Cardiac muscle cell (in vitro differentiated cells and primary cell): ENCODE measurements around the gene HS3ST3A1. TPM values are rescaled to one million over a fixed set of nuclear protein-coding genes. Genes with fewer than 3 reads are reported as not detected.

ENCODE experiments used
- DNase-seq, 2 donors: peaks; one replicate each; pipeline versions ENCODE4 v3.0.0 to v3.0.0-alpha.2; 2010 to 2017; ENCODE audit warnings: low read depth in 1 of 2, low spot score in 1 of 2
- H3K27ac ChIP-seq: fragments of 200-600 bp; sonication (generic); 2 replicates; pipeline ENCODE4 v1.5.1; 2016
- H3K27me3 ChIP-seq: fragments of 200-600 bp; sonication (generic); 2 replicates; pipeline ENCODE4 v1.6.0; 2016; ENCODE audit warnings: control low read depth
- H3K36me3 ChIP-seq: fragments of 200-600 bp; sonication (generic); 2 replicates; pipeline ENCODE4 v1.5.1; 2016; ENCODE audit warnings: control low read depth
- H3K4me1 ChIP-seq: fragments of 200-600 bp; sonication (generic); 2 replicates; pipeline ENCODE4 v1.8.1; 2017; ENCODE audit warnings: low read depth, mild to moderate bottlenecking, mixed run types
- H3K4me3 ChIP-seq: fragments of 200-600 bp; sonication (generic); 2 replicates; pipeline ENCODE4 v1.5.1; 2016; ENCODE audit warnings: mild to moderate bottlenecking
- H3K9me3 ChIP-seq: fragments of 200-600 bp; sonication (generic); 2 replicates; pipeline ENCODE4 v1.5.1; 2017; ENCODE audit warnings: low read depth, mild to moderate bottlenecking, control low read depth
- polyA plus RNA-seq: library from polyadenylated mRNA; unstranded; fragments of >200 nt; fragmentation: Nextera tagmentation; extraction: Ambion mirVana; gene quantifications from 2 replicates; pipeline ENCODE4 v1.2.1, GENCODE V29; 2016
- total RNA-seq: library from RNA; depleted of rRNA; stranded (reverse); fragments of >200 nt; gene quantifications from 2 replicates; pipeline ENCODE4 v1.2.3, GENCODE V29; 2016
- TF ChIP-seq, protein P1 (sequence below): IDR thresholded peaks from 2 replicates; pipeline ENCODE4 v1.5.1; 2012; ENCODE audit warnings: low read depth, mild to moderate bottlenecking, low read length

Gene HS3ST3A1
- total and polyA plus RNA-seq, 2 experiments from 2014 or later, result 8.2 to 20.6 TPM

DNA sequence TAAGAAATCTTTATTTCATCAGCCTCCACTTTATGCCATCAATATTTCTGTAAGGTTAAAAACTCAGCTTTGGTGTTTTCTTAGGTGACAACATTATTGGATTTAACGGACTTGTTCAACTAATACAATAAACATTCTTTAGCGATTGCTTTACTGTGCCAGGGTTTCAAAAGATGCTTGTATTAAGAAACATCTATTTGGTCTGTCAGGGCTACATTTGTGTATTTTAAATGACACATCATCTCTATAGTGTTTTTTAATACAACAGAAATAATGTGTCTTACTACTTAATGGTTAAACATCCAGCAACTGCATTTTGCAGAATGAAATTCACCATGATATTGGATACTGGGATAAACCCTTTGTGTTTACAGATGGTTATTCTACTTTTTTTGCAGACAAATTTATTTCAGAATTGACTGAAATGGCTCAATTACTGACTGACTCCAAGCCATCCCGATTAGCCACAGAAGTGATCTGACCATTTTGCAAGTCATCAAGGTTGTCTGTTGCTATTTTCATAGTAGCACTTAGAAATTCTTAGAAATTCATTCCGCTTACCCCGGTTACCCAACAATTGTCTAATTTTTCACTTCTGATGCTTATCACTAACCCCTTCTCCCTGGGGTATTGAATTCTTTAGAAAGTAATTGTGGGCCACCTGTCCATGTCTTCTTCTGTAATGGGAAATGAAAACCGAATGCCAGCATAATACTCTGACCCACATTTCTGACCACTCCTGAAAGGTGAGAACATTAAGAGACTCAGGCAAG lies 63.7 kb downstream of the HS3ST3A1 start:
- H3K36me3 ChIP-seq, result no peaks in the 10 kb centered on the region
- no peak for DNase-seq
- H3K27ac ChIP-seq, result no peak overlapping the region
- H3K9me3 ChIP-seq, result no peaks in the 10 kb centered on the region
- TF ChIP-seq, protein P1, sequence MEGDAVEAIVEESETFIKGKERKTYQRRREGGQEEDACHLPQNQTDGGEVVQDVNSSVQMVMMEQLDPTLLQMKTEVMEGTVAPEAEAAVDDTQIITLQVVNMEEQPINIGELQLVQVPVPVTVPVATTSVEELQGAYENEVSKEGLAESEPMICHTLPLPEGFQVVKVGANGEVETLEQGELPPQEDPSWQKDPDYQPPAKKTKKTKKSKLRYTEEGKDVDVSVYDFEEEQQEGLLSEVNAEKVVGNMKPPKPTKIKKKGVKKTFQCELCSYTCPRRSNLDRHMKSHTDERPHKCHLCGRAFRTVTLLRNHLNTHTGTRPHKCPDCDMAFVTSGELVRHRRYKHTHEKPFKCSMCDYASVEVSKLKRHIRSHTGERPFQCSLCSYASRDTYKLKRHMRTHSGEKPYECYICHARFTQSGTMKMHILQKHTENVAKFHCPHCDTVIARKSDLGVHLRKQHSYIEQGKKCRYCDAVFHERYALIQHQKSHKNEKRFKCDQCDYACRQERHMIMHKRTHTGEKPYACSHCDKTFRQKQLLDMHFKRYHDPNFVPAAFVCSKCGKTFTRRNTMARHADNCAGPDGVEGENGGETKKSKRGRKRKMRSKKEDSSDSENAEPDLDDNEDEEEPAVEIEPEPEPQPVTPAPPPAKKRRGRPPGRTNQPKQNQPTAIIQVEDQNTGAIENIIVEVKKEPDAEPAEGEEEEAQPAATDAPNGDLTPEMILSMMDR, result no peak
- no peaks in the 10 kb centered on the region for H3K27me3 ChIP-seq
- H3K4me1 ChIP-seq, result peaks cover 11% of the 10 kb centered on the region
- H3K4me3 ChIP-seq, result no peak overlapping the region

DNA sequence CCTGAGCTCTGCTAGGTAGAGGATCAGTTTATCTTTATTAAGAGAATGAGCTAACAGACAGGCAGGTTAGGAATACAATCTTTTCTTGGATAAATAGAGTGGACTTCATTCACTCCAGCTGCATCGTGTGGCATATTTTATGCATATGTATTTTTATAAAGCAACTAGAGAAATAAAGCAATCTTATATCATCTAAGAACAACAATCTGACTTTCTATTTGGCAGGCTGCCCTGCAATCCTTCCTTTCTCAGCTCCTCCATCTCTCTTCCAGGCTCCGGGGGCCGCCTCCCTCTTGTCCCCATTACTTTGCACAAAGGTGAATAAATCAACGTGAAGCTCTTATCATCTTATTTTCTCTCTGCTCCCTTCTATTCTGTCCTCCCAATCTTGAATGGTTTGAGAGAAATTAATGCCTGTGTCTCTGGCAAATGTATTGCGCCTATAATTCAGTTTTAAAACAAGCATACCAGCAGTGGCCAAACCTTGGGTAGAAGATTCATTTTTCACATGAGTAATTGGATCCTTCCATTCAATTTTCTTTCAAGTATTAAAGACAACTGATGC lies 64.5 kb downstream of the HS3ST3A1 start:
- Histone ChIP-seq H3K27ac (no peak overlapping the region), H3K27me3 (no peaks in the 10 kb centered on the region), H3K4me1 (peaks cover 11% of the 10 kb centered on the region), H3K4me3 (no peak overlapping the region), H3K9me3 (no peaks in the 10 kb centered on the region), H3K36me3 (no peaks in the 10 kb centered on the region)
- DNase-seq, result no peak
- TF ChIP-seq, protein P1, result no peak

DNA sequence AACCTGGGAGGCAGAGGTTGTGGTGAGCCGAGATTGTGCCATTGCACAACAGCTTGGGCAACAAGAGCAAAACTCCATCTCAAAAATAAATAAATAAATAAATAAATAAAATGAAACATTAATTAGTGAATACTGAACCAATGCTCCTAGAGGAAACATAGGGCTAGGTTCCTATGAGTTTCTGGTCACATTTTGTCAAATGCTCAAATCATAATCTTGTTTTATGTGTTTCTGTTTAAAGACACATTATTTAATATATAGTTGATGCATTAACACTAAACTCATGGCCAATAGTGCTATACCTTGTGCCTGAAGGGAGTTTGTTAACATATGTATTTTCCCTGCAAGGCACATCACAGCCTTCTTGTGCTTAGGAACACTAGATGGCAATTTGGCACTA lies 66.8 kb downstream of the HS3ST3A1 start:
- H3K4me1 ChIP-seq, result no peaks in the 10 kb centered on the region
- H3K4me3 ChIP-seq, result no peak overlapping the region
- DNase-seq, result no peak
- H3K27me3 ChIP-seq, result no peaks in the 10 kb centered on the region
- H3K9me3 ChIP-seq, result no peaks in the 10 kb centered on the region
- TF ChIP-seq, protein P1, result no peak
- no peaks in the 10 kb centered on the region for H3K36me3 ChIP-seq
- H3K27ac ChIP-seq, result no peak overlapping the region

DNA sequence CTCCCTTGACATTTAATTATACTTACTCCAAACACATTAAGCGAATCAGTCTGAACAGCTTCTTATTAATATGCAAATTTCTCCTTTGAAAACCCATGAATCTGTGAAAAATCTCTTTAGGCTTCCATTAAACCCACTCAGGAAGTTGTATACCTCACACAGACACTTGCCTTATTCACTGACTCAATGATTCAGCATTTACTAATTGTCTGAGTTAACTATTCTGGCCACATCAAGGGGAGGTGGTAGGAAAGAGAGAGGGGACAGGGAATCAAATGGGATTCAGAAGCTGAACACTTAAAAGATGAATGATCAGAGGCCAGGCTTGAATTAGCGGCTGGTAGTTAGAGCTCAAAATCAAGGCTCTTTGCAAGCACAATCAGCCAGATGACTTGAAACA lies 70.0 kb downstream of the HS3ST3A1 start:
- Histone ChIP-seq H3K9me3 (no peaks in the 10 kb centered on the region), H3K36me3 (no peaks in the 10 kb centered on the region), H3K27ac (no peak overlapping the region), H3K4me1 (no peaks in the 10 kb centered on the region), H3K4me3 (no peak overlapping the region), H3K27me3 (no peaks in the 10 kb centered on the region)
- TF ChIP-seq, protein P1, result no peak
- DNase-seq, result no peak

DNA sequence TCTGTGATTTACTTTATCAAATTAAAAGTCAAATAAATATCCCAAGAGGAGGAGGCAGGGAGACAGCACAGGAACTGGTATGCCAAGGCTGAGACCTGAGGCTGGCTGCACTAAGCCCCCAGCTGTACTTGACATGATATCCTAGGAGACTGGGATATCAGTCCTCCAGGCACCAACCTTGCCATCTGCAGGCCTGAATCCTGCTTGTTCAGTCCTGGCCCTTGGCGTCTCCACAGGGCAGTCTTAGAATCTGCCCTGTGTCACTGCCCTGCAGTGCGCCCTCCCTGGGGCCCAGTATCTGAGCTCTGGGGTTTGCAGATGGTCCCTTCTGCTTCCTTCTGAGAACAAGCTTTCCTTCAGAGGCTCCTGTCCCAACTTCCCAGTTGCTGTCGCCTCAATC lies 75.9 kb downstream of the HS3ST3A1 start:
- H3K27ac ChIP-seq, result peak overlapping the region; percentile 15
- TF ChIP-seq, protein P1, result no peak
- H3K36me3 ChIP-seq, result no peaks in the 10 kb centered on the region
- DNase-seq, result peak in 1 of 2 donors; percentile 8
- no peaks in the 10 kb centered on the region for H3K27me3 ChIP-seq
- no peak overlapping the region for H3K4me3 ChIP-seq
- no peaks in the 10 kb centered on the region for H3K9me3 ChIP-seq
- H3K4me1 ChIP-seq, result peaks cover 8% of the 10 kb centered on the region
